ENCODE results near the gene INCENP.
A peak's percentile ranks its signal among the peaks of the same experiment; 100 is the strongest.
"Not testable (repeated sequence)": the region's sequence is repeated elsewhere in the genome, so short reads cannot be mapped to it uniquely, and the experiment has no call there.

INCENP gene

DNA sequence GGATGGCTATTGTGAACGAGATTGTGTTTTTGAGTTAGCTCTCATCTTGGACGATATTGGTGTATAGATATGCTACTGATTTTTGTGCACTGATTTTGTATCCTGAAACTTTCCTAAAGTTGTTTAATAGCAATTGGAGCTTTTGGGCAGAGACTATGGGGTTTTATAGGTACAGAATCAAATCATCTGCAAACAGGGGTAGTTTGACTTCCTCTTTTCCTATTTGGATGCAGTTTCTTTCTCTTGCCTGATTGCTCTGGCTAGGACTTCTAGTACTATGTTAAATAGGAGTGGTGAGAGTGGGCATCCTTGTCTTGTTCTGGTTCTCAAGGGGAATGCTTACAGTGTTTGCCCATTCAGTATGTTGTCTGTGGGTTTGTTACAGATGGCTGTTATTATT is 57.3 kb downstream of the INCENP start:
- DNase-seq = no peak

DNA sequence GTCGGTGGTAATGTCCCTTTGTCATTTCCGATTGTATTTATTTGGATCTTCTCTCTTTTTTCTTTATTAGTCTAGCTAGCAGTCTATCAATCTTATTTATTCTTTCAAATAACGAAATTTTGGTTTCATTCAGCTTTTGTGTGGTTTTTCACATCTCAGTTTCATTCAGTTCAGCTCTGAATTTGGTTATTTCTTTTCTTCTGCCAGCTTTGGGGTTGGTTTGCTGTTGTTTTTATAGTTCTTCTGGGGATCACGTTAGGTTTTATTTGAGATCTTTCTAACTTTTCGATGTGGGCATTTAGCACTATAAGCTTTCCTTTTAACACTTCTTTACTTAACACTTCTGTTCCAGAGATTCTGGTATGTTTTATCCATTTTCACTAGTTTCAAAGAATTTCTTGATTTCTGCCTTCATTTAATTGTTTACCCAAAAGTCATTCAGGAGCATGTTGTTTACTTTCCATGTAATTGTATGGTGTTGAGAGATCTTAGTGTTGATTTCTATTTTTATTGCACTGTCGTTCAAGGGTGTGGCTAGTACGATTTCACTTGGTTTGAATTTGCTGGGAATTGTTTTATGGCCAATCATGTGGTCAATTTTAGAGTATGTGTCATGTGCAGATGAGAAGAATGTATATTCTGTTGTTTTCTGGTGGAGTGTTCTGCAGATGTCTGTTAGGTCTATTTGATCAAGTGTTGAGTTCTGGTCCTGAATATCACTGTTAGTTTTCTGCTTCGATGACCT is 58.5 kb downstream of the INCENP start:
- no peak for DNase-seq

DNA sequence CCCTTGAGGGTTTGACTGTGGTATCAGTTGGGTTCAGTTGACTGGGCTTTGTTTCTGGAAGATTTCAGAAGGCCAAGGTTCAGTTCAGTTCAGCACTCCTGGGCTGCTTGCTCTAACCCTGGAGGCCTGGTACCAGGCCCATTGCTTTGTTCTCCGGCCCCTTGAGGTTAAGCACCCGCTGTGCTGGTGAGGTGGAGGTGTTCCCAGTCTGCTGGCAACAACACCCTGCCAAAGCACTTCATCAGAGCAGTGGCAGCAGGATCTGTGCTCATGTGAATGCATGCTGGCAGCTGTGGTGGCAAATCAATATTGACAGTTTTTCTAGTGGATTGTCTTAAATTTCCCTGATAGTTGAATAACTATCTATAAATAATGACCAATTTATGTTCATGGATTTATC is 62.4 kb downstream of the INCENP start:
- DNase-seq = peak; percentile 89

DNA sequence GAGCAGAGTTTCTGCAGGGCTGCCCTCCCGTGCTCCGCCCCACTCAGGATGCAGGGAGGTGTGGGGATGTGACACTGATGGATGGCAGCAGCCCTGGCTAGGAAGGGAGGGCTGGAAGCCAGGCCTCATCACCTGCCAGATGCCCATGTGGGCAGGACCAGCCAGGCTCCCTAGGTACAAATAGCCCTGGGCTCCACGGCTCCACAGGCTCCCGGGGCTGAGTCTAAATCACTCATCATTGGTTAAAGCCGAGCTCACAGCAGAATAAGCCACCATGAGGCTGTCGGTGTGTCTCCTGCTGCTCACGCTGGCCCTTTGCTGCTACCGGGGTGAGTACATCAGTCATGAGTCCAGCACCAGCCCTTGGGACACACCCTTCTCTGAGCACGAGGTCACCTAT is 66.2 kb downstream of the INCENP start, which contains the start of gene SCGB1D1:
SCGB1D1 (plus strand) TSS at position 206 of the 400 bp plus-strand sequence; CDS start at position 275, 69 bp downstream.
- DNase-seq = peak; percentile 6

DNA sequence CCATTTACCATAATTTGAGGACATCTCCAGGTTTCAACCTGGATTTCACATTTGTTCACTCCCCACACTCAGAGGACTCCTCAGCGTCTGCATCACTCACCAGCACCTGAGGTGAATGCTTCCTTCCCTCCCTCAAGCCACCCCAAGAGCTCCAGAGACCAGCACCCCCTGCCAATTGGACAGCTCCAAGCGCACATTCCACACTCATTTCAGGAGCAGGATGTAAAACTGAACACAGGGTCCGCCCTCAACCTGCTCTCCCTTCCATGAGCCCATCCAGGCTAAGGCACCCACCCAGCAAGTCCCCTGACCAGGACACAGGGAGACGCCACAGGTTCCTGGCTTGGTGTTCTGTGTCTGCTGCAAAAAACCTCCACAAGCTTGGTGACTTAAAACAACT is 70.1 kb downstream of the INCENP start:
- no peak for DNase-seq

DNA sequence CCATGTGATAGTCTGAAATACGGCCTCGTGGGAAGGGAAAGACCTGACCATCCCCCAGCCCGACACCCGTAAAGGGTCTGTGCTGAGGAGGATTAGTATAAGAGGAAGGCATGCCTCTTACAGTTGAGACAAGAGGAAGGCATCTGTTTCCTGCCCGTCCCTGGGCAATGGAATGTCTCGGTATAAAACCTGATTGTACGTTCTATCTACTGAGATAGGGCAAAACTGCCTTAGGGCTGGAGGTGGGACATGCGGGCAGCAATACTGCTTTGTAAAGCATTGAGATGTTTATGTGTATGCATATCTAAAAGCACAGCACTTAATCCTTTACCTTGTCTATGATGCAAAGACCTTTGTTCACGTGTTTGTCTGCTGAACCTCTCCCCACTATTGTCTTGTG is 71.2 kb downstream of the INCENP start:
- not testable (repeated sequence) for DNase-seq

DNA sequence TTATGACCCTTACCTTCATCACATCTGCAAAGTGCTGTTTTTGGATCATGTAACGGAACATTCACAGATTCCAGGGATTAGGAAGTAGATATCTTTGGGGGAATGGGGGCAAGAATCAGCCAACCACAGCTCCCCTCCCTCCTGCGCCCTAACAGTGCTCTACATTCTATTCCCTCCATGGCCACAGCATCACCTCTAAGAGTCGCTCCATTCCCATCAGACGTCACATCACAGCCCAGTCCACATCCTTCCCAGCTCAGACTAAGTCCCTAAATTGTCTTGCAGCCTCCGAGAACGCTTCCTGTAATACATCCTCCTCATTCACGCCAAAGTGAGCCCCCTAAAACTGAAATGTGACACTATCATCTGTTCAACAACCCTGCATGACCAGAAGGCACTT is 72.1 kb downstream of the INCENP start:
- no peak for DNase-seq

DNA sequence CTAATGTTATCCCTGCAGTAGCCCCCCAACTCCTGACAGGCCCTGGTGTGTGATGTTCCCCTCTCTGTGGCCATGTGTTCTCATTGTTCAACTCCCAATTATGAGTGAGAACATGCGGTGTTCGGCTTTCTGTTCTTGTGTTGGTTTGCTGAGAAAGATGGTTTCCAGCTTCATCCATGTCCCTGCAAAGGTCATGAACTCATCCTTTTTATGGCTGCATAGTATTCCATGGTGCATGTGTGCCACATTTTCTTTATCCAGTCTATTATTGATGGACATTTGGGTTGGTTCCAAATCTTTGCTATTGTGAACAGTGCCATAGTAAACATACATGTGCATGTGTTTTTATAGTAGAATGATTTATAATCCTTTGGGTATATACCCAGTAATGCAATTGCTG is 73.6 kb downstream of the INCENP start:
- DNase-seq = not testable (repeated sequence)

DNA sequence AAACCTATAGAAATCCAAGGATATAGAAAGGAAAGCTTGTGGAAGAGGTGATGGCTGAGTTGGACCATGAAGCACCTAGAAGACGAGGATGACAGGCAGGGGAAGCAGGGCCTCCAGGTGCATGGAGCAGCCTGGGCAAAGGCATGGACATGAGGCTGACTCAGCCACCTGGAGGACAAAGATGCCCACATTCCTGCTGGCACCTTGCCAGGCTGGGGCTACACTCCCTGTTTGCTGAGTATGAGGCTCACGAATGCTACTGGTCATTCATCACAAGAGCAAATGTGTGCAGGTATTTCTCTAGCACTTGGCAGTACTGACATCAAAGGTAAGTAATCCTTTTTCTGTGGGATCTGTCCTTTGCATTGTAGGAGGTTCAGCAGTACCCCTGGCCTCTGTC is 77.6 kb downstream of the INCENP start:
- DNase-seq = peak; percentile 19

Data from NCI-H345 (cell line).